GM18951 (cell line): ENCODE data around the gene CCDC47.
A peak's percentile ranks its signal among the peaks of the same experiment; 100 is the strongest.
"Not testable (repeated sequence)": the region's sequence is repeated elsewhere in the genome, so short reads cannot be mapped to it uniquely, and the experiment has no call there.

ENCODE experiments used
- POLR2A ChIP-seq: IDR thresholded peaks from 4 replicates; pipeline ENCODE4 v1.6.1; 2011; ENCODE audit warnings: mild to moderate bottlenecking; ENCODE audit not compliant: insufficient read length, insufficient read depth; ENCODE audit errors: extremely low read depth
- in situ Hi-C: fragments of 300-500 bp; cut with MboI; formaldehyde crosslinking; loops from one replicate; pipeline ENCODE4 v1.12.0; 2022; ENCODE audit warnings: low sequenced_read_pairs, mixed read lengths, inconsistent platforms; ENCODE audit not compliant: unreplicated experiment

Gene CCDC47

GRCh38 chr17:63798572-63799106, 25.2 kb upstream of the CCDC47 start:
- in situ Hi-C loops, result no loop called here
- no peak for TF ChIP-seq POLR2A

DNA sequence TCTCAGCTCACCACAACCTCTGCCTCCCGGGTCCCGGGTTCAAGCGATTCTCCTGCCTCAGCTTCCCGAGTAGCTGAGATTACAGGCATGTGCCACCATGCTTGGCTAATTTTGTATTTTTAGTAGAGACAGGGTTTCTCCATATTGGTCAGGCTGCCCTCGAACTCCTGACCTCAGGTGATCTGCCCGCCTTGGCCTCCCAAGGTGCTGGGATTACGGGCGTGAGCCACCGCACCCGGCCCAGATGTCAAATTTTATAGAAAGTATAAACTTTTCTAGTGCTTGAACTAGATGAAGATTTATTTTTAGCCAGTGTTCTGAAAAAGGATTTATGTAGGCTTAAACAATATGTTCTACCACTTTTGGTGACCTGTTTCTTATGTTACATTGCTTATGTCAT, 23.0 kb upstream of the CCDC47 start:
- in situ Hi-C loops, result not testable (repeated sequence)

DNA sequence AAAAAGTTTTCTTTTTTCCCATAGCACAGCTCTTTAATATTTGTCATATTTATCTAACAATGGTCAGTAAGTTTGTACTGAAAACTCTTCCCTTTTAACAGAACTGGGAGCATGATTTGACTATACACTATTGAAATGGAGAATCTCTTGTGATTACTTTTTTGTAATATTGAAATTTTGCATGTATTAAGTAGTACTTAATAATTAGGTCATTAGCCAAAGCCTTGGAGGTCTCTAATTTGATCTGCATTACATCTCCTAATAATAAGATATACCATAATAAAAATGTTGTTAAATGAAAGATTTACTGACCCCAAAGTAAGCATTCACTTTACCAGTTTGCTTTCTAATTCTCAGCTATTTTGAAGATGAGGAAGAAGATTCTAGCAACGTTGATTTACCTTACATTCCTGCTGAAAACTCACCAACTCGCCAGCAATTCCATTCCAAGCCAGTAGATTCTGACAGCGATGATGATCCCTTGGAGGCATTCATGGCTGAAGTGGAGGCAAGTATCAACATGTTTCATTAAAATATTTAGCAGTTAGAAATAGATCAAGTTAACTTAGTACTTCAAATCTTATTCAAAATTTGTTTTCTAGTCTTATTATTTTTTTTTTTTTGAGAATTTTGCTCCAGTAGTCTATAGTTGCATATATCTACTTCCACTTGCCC, 18.8 kb upstream of the CCDC47 start:
- TF ChIP-seq POLR2A, result no peak
- in situ Hi-C loops, result no loop called here

DNA sequence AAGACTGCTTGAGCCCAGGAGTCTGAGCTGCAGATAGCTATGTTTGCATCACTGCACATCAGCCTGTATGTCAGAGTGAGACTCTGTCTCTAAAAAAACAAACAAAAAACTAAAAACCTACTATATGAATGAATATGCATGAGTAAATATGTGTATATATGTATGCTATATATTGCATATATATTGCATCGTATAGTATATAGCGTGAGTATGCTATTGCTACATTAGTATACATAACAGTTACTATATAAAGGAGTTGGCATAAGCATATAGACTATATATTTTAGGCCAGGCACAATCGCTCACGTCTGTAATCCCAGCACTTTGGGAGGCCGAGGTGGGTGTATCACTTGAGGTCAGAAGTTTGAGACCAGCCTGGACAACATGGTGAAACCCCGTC, 16.7 kb upstream of the CCDC47 start:
- TF ChIP-seq POLR2A, result no peak
- in situ Hi-C loops, result no loop called here

GRCh38 chr17:63786971-63787711, 13.7 kb upstream of the CCDC47 start:
- in situ Hi-C loops, result no loop called here
- no peak for TF ChIP-seq POLR2A

GRCh38 chr17:63786117-63786516, 12.7 kb upstream of the CCDC47 start:
- no peak for TF ChIP-seq POLR2A
- in situ Hi-C loops, result no loop called here

GRCh38 chr17:63785556-63785955, 12.2 kb upstream of the CCDC47 start:
- TF ChIP-seq POLR2A, result no peak

GRCh38 chr17:63783522-63783921, 10.1 kb upstream of the CCDC47 start:
- in situ Hi-C loops, result no loop called here
- no peak for TF ChIP-seq POLR2A

More at GRCh38 chr17:63785556-63785955, 12.2 kb upstream of the CCDC47 start:
- in situ Hi-C loops, result no loop called here

DNA sequence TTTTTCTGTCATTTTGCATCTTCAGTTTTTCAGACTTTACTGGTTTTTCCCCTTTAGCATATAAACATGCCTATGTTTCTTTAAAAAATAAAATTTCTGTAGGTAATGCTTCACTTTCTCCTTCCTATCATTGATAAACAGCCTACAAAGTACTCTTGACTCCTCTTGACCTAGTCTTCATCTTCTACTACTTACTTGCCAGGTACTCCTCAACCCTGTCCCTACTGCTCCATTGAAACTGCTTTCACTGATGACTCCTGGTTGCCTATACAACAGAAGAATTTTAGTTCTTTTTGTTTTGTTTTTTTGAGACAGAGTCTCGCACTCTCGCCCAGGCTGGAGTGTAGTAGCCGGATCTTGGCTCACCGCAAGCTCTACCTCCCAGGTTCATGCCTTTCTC, 7.5 kb upstream of the CCDC47 start:
- in situ Hi-C loops, result no loop called here
- TF ChIP-seq POLR2A, result no peak

GRCh38 chr17:63780507-63780906, 7.1 kb upstream of the CCDC47 start:
- in situ Hi-C loops, result no loop called here
- TF ChIP-seq POLR2A, result no peak

- in situ Hi-C loops, result no loop called here
- TF ChIP-seq POLR2A, result no peak
Measured at GRCh38 chr17:63775420-63775819, 2.0 kb upstream of the CCDC47 start.

- in situ Hi-C loops, result no loop called here
- TF ChIP-seq POLR2A, result no peak
Measured at GRCh38 chr17:63774969-63775265, 1.5 kb upstream of the CCDC47 start.

GRCh38 chr17:63774141-63774968, 958 bp upstream of the CCDC47 start, which contains the start of gene DDX42:
TSS of gene DDX42 (plus strand) at chr17:63774170. CDS start at chr17:63787050, 12,880 bp downstream.
- in situ Hi-C loops, result no loop called here
- TF ChIP-seq POLR2A, result peak; percentile 58
